Measurements from ENCODE around the gene GALNT17.

DNA sequence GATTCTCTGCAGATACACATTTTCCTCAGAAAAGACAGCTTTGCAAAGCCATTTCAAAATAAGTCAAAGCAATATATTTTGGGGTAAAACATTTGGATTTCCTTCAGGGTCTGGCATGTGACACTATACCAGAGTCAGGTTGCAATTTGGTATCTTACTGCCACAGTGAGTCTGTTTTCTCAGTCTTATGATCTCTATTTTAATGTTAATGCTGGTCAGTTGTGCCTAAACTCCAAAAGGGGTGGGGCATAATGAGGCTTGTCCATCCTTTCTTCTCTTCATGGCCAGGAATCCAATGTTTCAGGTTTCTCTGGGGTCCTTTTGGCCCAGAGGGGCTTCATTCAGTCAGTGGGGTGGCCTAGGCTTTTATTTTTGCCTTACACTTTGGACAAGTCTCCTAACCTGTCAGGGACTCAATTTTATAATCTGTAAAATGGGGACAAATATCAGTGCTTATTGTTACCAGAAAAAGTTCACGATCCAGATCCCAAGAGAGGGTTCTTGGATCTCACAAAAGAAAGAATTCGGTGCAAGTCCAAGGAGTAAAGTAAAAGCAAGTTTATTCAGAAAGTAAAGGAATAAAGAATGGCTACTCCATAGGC lies 341.5 kb downstream of the GALNT17 start:
- TF ChIP-seq POLR2A (IDR thresholded peaks at IDR 0.05; ENCODE audit: low read depth, low read length) (no peak), POLR2AphosphoS5 (IDR thresholded peaks at IDR 0.05; ENCODE audit: low read depth, low read length) (no peak), SPI1 (IDR thresholded peaks at IDR 0.05; ENCODE audit: low read depth, low read length) (no peak), TAF1 (IDR thresholded peaks at IDR 0.05; ENCODE audit: low read depth, low read length) (no peak)
